ENCODE measurements around the gene GATA3. TPM values are rescaled to one million over a fixed set of nuclear protein-coding genes. Genes with fewer than 3 reads are reported as not detected.

The GATA3 gene
- total RNA-seq, 1 donor from 2014 or later, result not detected

DNA sequence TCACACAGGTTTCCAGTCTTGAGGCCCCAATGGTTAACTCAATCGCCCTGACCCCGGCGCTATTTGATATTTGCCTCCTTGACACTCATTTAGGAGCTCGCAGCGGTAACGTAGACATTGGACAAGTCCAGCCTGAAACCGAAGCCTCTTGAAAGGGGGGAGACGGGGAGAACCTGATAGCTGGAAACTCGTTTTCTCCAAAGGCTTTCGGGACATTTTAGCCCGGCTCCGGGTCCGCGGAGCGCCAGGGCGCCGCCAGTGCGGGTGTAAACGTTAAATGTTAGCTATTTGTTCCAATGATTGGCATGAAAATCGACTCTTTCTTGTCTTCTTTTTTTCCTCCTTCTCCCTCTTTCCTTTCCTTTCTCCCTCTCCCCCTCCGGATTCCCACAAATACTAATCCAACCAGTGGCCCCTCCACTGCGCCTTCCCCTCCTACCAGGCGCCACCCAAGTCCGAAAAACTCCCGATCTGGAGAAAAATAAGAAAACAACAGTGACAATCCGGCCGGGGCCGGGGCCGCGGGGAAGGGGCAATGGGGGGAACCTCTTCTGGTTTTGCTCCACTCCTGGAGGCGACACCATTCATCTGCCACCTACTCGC is 17.2 kb upstream of the GATA3 start:
- H3K27me3 Mint-ChIP-seq (ENCODE audit: insufficient read depth, low read depth), result peaks cover 87% of the 10 kb centered on the region
- H3K4me1 Mint-ChIP-seq, result peaks cover 20% of the 10 kb centered on the region
- H3K4me1 ChIP-seq, result peaks cover 27% of the 10 kb centered on the region
- H3K9me3 ChIP-seq (ENCODE audit: low read depth), result no peaks in the 10 kb centered on the region
- H3K4me3 ChIP-seq, result no peak overlapping the region
- H3F3A ChIP-seq (ENCODE audit: low read depth), result peaks cover 11% of the 10 kb centered on the region
- H3K4me2 ChIP-seq, result no peak overlapping the region
- DNase-seq (ENCODE audit: low spot score), result peak; percentile 44
- TF ChIP-seq, protein P1, sequence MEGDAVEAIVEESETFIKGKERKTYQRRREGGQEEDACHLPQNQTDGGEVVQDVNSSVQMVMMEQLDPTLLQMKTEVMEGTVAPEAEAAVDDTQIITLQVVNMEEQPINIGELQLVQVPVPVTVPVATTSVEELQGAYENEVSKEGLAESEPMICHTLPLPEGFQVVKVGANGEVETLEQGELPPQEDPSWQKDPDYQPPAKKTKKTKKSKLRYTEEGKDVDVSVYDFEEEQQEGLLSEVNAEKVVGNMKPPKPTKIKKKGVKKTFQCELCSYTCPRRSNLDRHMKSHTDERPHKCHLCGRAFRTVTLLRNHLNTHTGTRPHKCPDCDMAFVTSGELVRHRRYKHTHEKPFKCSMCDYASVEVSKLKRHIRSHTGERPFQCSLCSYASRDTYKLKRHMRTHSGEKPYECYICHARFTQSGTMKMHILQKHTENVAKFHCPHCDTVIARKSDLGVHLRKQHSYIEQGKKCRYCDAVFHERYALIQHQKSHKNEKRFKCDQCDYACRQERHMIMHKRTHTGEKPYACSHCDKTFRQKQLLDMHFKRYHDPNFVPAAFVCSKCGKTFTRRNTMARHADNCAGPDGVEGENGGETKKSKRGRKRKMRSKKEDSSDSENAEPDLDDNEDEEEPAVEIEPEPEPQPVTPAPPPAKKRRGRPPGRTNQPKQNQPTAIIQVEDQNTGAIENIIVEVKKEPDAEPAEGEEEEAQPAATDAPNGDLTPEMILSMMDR (IDR thresholded peaks at IDR 0.05), result no peak
- TF ChIP-seq EZH2 (IDR thresholded peaks at IDR 0.05), result peak; percentile 88
- TF ChIP-seq EZH2phosphoT487 (IDR thresholded peaks at IDR 0.05), result peak; percentile 83
- peak overlapping the region; percentile 62 for H3K4me3 Mint-ChIP-seq
- peaks cover 88% of the 10 kb centered on the region for H4K20me1 ChIP-seq (ENCODE audit: low read depth)
- H3K36me3 Mint-ChIP-seq, result no peaks in the 10 kb centered on the region
- no peak overlapping the region for H3K9ac ChIP-seq
- no peak overlapping the region for H2AFZ ChIP-seq (replicated peaks)
- H3K27ac ChIP-seq, result no peak overlapping the region
- no peaks in the 10 kb centered on the region for H3K36me3 ChIP-seq
- H3K27me3 ChIP-seq, result peaks cover 100% of the 10 kb centered on the region
- H3K27ac Mint-ChIP-seq, result no peak overlapping the region
- peaks cover 2% of the 10 kb centered on the region for H3K9me3 Mint-ChIP-seq
- H3K79me2 ChIP-seq (ENCODE audit: low read depth), result no peaks in the 10 kb centered on the region

DNA sequence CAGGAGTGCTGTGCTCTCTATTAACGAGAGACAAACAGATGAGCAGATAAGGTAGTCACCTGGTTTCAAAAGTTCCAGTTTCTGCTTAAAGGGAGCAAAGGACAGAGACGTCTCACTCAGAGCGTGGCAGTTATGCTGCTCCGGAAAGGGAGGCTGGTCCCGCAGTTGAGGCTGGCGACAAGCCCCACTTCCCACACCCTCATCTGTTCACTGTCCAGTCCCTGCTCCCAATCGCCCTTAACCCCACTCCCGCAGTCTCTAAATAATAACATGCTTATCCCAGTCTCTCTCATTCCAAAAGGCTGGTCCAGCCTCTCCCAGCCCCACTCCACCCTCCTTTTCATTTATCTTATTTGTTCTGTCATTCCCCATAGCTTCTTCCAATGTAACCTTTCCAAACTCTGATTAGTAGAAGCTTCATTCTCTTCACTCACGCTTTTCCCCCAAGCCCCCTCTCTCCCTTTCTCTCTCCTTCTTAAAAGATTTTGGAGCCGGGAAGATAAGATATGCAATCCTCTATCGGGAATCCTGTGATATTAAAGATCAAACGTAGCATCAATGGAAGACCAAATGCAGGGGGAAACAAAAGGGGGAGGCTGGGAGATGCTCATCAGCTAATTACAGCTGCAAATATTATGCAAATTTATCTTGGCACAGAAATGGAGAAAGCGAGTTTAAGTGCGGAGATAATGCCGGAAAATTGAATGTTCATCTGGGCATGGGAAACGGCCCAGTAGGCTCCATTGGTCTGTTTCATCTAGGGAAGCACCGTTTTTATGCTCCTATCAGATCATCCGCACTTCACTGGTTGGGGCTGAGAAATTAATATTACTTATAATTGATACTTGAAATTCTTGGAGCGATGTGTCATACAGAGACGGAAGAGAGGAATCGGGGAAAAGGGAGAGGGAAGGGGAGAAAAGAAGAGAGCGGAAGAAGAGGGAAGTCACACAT is 16.3 kb upstream of the GATA3 start:
- peaks cover 97% of the 10 kb centered on the region for H4K20me1 ChIP-seq (ENCODE audit: low read depth)
- no peak overlapping the region for H3K4me2 ChIP-seq
- H3K36me3 ChIP-seq, result no peaks in the 10 kb centered on the region
- Mint-ChIP-seq H3K27me3 (ENCODE audit: insufficient read depth, low read depth) (peaks cover 87% of the 10 kb centered on the region), H3K4me3 (peak overlapping the region; percentile 4), H3K36me3 (no peaks in the 10 kb centered on the region), H3K4me1 (peaks cover 25% of the 10 kb centered on the region), H3K27ac (no peak overlapping the region), H3K9me3 (peaks cover 2% of the 10 kb centered on the region)
- H3K27me3 ChIP-seq, result peaks cover 100% of the 10 kb centered on the region
- no peaks in the 10 kb centered on the region for H3K9me3 ChIP-seq (ENCODE audit: low read depth)
- H3K4me3 ChIP-seq, result no peak overlapping the region
- no peak overlapping the region for H3K27ac ChIP-seq
- H3K4me1 ChIP-seq, result peaks cover 27% of the 10 kb centered on the region
- peaks cover 14% of the 10 kb centered on the region for H3F3A ChIP-seq (ENCODE audit: low read depth)
- TF ChIP-seq EZH2 (IDR thresholded peaks at IDR 0.05) (peak; percentile 91), EZH2phosphoT487 (IDR thresholded peaks at IDR 0.05) (peak; percentile 86)
- TF ChIP-seq, protein P1 (IDR thresholded peaks at IDR 0.05), result no peak
- H3K9ac ChIP-seq, result no peak overlapping the region
- peak; percentile 33 for DNase-seq (ENCODE audit: low spot score)
- H3K79me2 ChIP-seq (ENCODE audit: low read depth), result no peaks in the 10 kb centered on the region
- H2AFZ ChIP-seq (replicated peaks), result no peak overlapping the region

DNA sequence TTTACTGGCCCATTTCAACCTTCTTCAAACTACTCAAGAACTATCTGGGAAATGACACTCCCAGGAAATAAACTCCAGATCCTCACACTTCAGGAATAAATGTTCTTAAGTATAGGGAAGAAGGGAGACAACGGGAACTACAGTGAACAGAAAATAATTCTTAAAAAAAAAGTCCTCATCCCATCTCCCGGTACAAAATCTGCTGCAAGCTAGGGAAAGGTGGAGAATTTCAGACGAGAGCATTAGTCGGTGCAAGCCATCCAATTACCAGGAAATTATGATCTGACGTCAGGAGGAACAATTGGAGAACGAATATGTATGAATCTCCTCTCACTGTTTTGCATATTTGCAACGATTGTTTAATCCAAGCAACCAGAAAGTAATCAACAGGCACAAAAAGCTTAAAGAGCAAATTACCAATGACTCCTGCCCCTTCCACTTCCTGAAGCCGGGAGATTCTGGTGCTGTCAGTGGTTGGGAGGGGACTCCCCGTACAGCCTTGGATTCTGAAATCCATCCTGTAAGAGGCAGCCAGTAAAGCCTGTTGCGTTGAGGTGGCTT is 15.1 kb upstream of the GATA3 start:
- no peaks in the 10 kb centered on the region for H3K36me3 ChIP-seq
- TF ChIP-seq EZH2phosphoT487 (IDR thresholded peaks at IDR 0.05), result no peak
- TF ChIP-seq EZH2 (IDR thresholded peaks at IDR 0.05), result no peak
- TF ChIP-seq, protein P1 (IDR thresholded peaks at IDR 0.05), result no peak
- H3K4me3 ChIP-seq, result no peak overlapping the region
- no peak overlapping the region for H3K27ac ChIP-seq
- Mint-ChIP-seq H3K27me3 (ENCODE audit: insufficient read depth, low read depth) (peaks cover 89% of the 10 kb centered on the region), H3K4me1 (peaks cover 28% of the 10 kb centered on the region), H3K36me3 (no peaks in the 10 kb centered on the region), H3K9me3 (no peaks in the 10 kb centered on the region), H3K27ac (no peak overlapping the region), H3K4me3 (no peak overlapping the region)
- peaks cover 21% of the 10 kb centered on the region for H3K4me1 ChIP-seq
- H4K20me1 ChIP-seq (ENCODE audit: low read depth), result peaks cover 98% of the 10 kb centered on the region
- no peak overlapping the region for H3K9ac ChIP-seq
- H3F3A ChIP-seq (ENCODE audit: low read depth), result peaks cover 14% of the 10 kb centered on the region
- H3K4me2 ChIP-seq, result no peak overlapping the region
- H3K9me3 ChIP-seq (ENCODE audit: low read depth), result no peaks in the 10 kb centered on the region
- H2AFZ ChIP-seq (replicated peaks), result no peak overlapping the region
- DNase-seq (ENCODE audit: low spot score), result peak; percentile 76
- H3K79me2 ChIP-seq (ENCODE audit: low read depth), result no peaks in the 10 kb centered on the region
- peaks cover 100% of the 10 kb centered on the region for H3K27me3 ChIP-seq

Data from neural progenitor cell (in vitro differentiated cells).